GM12878 (cell line): ENCODE results near the gene PCGF1. TPM values are rescaled to one million over a fixed set of nuclear protein-coding genes. Genes with fewer than 3 reads are reported as not detected.

Experiments
- BACH1 ChIP-seq: fragments of 450-650 bp; IDR thresholded peaks from 2 replicates; pipeline ENCODE4 v1.6.1; 2017; ENCODE audit warnings: mild to moderate bottlenecking, borderline replicate concordance
- BCL11A ChIP-seq: IDR thresholded peaks from 2 replicates; pipeline ENCODE4 v1.6.1; 2011; ENCODE audit warnings: low read depth, low read length
- BCLAF1 ChIP-seq: fragments of 450-650 bp; IDR thresholded peaks from 2 replicates; pipeline ENCODE4 v1.6.1; 2017; ENCODE audit warnings: antibody characterized with exemption, mild to moderate bottlenecking, moderate library complexity
- CHD4 ChIP-seq: fragments of 200-600 bp; sonication (generic); IDR thresholded peaks from 2 replicates; pipeline ENCODE4 v1.6.1; 2016; ENCODE audit warnings: mild to moderate bottlenecking
- DPF2 ChIP-seq: fragments of 450-650 bp; IDR thresholded peaks from 2 replicates; pipeline ENCODE4 v1.6.1; 2017; ENCODE audit warnings: mild to moderate bottlenecking
- E4F1 ChIP-seq: fragments of 450-650 bp; IDR thresholded peaks from 2 replicates; pipeline ENCODE4 v1.6.1; 2018; ENCODE audit warnings: borderline replicate concordance, mild to moderate bottlenecking; ENCODE audit not compliant: partially characterized antibody
- FOS ChIP-seq: IDR thresholded peaks from 3 replicates; pipeline ENCODE4 v1.6.1; 2011; ENCODE audit warnings: borderline replicate concordance; ENCODE audit not compliant: insufficient read length; ENCODE audit errors: extremely low read depth
- FOXK2 ChIP-seq: fragments of 450-650 bp; IDR thresholded peaks from 2 replicates; pipeline ENCODE4 v1.6.1; 2017; ENCODE audit warnings: mild to moderate bottlenecking, moderate library complexity
- HCFC1 ChIP-seq: fragments of 150-350 bp; IDR thresholded peaks from 2 replicates; pipeline ENCODE4 v1.6.1; 2014; ENCODE audit warnings: low read length
- HDAC6 ChIP-seq: fragments of 200-600 bp; sonication (generic); IDR thresholded peaks from one replicate; pipeline ENCODE4 v1.8.0; 2017; ENCODE audit warnings: antibody characterized with exemption; ENCODE audit not compliant: unreplicated experiment
- HDGF ChIP-seq: fragments of 450-650 bp; IDR thresholded peaks from 2 replicates; pipeline ENCODE4 v1.6.1; 2016; ENCODE audit warnings: antibody characterized with exemption
- IKZF1 ChIP-seq: fragments of 450-650 bp; conservative IDR thresholded peaks from 2 replicates; pipeline ENCODE4 v1.6.1; 2017; ENCODE audit warnings: antibody characterized with exemption, mild to moderate bottlenecking
- IRF3 ChIP-seq: fragments of 450-650 bp; IDR thresholded peaks from 2 replicates; pipeline ENCODE4 v1.6.1; 2014; ENCODE audit warnings: mild to moderate bottlenecking
- IRF4 ChIP-seq: IDR thresholded peaks from 2 replicates; pipeline ENCODE4 v1.6.1; 2011; ENCODE audit warnings: low read depth, low read length
- KLF5 ChIP-seq: fragments of 450-650 bp; IDR thresholded peaks from 2 replicates; pipeline ENCODE4 v1.6.1; 2014; ENCODE audit warnings: mild to moderate bottlenecking; ENCODE audit not compliant: partially characterized antibody
- MEF2A ChIP-seq: IDR thresholded peaks from 2 replicates; pipeline ENCODE4 v1.6.1; 2011; ENCODE audit warnings: low read depth, mild to moderate bottlenecking, low read length, moderate library complexity; ENCODE audit not compliant: insufficient read depth
- MLLT1 ChIP-seq: fragments of 450-650 bp; IDR thresholded peaks from 2 replicates; pipeline ENCODE4 v1.6.1; 2016; ENCODE audit warnings: mild to moderate bottlenecking
- MYC ChIP-seq: IDR thresholded peaks from 2 replicates; pipeline ENCODE4 v1.6.1; 2011; ENCODE audit warnings: mild to moderate bottlenecking, low read length, moderate library complexity, inconsistent platforms; ENCODE audit not compliant: insufficient read depth, insufficient replicate concordance, insufficient read length, severe bottlenecking
- NFXL1 ChIP-seq: fragments of 450-650 bp; IDR thresholded peaks from 2 replicates; pipeline ENCODE4 v1.6.1; 2017; ENCODE audit warnings: antibody characterized with exemption, mild to moderate bottlenecking, borderline replicate concordance
- PAX8 ChIP-seq: fragments of 450-650 bp; IDR thresholded peaks from 2 replicates; pipeline ENCODE4 v1.6.1; 2017; ENCODE audit warnings: mild to moderate bottlenecking, moderate library complexity
- POLR2AphosphoS5 ChIP-seq: IDR thresholded peaks from 2 replicates; pipeline ENCODE4 v1.6.1; 2011; ENCODE audit warnings: mild to moderate bottlenecking, low read length, inconsistent platforms
- RUNX3 ChIP-seq: IDR thresholded peaks from 2 replicates; pipeline ENCODE4 v1.6.1; 2012; ENCODE audit warnings: low read length, inconsistent platforms
- SIX5 ChIP-seq: IDR thresholded peaks from 2 replicates; pipeline ENCODE4 v1.6.1; 2011; ENCODE audit warnings: mild to moderate bottlenecking, low read depth, low read length, moderate library complexity; ENCODE audit not compliant: severe bottlenecking
- ZBED1 ChIP-seq: IDR thresholded peaks from 2 replicates; pipeline ENCODE4 v1.6.1; 2016; ENCODE audit warnings: borderline replicate concordance
- polyA plus RNA-seq, 11 experiments: library from polyadenylated mRNA; depleted of rRNA in 4 of 11; unstranded in 6 of 11; stranded (reverse) in 5 of 11; fragments of >200 nt; fragmentation: Nextera tagmentation in 4 of 11; fragmentation: Illumina TruSeq in 1 of 11; extraction: Ambion mirVana in 4 of 11; extraction: Trizol in 1 of 11; gene quantifications; 1 replicate in 1 of 11; 2 replicates in 10 of 11; pipeline versions ENCODE4 v1.2.1 to v1.2.3, GENCODE V29; 2011 to 2016; ENCODE audit warnings: inconsistent platforms in 2 of 11, missing spikeins in 2 of 11, low read depth in 1 of 11
- total RNA-seq, 4 experiments: library from RNA; depleted of rRNA in 3 of 4; stranded (reverse); fragments of >200 nt in 3 of 4; fragmentation: Illumina TruSeq in 1 of 4; extraction: Trizol in 1 of 4; gene quantifications; 2 replicates each; pipeline versions ENCODE4 v1.2.1 to v1.2.3, GENCODE V29; 2013 to 2021

PCGF1 gene
- total and polyA plus RNA-seq, 10 of the 15 experiments (the other 5 are each of a cell fraction or from before 2014, with no cell fraction given), result 23.1 to 50.8 (median 27.4) TPM

- TF ChIP-seq BCLAF1 (no peak), CHD4 (no peak), IKZF1 (peak; percentile 99), SIX5 (peak; percentile 93), FOS (no peak), MLLT1 (peak; percentile 60; the same call in 1 of the 2 replicates), E4F1 (peak; percentile 68), MEF2A (no peak), IRF3 (no peak), HCFC1 (peak; percentile 96), KLF5 (peak; percentile 8), BACH1 (peak; percentile 79), NFXL1 (no peak), ZBED1 (no peak), HDAC6 (no peak), PAX8 (no peak), RUNX3 (no peak), MYC (no peak), POLR2AphosphoS5 (peak; percentile 86), IRF4 (no peak), FOXK2 (peak; percentile 38; the same call in 1 of the 2 replicates), HDGF (peak; percentile 76; the same call in 1 of the 2 replicates), BCL11A (peak; percentile 18; the same call in 1 of the 2 replicates), DPF2 (no peak)
Measured at GRCh38 chr2:74529357-74530238, 22.1 kb upstream of the PCGF1 start, which contains the start of the genes AUP1 and HTRA2 (continued).
